ENCODE data around the gene TCEA2. TPM values are rescaled to one million over a fixed set of nuclear protein-coding genes. Genes with fewer than 3 reads are reported as not detected.

TCEA2 gene
- total and polyA plus RNA-seq, 2 of the 13 experiments (the other 11 are each of a cell fraction or from before 2014, with no cell fraction given) = 28.1 to 33.7 TPM

- no peak for TF ChIP-seq TERF1 (CRISPR knock-in tag; IDR thresholded peaks at IDR 0.05)
- TF ChIP-seq ZMYM2 (CRISPR knock-in tag; IDR thresholded peaks at IDR 0.05) = no peak
- no peak for TF ChIP-seq EED (CRISPR knock-in tag; IDR thresholded peaks at IDR 0.05)
- no peak for TF ChIP-seq ZNF446 (CRISPR knock-in tag; IDR thresholded peaks at IDR 0.05)
- no peak for TF ChIP-seq THAP8 (CRISPR knock-in tag; IDR thresholded peaks at IDR 0.05; ENCODE audit: borderline replicate concordance)
- TF ChIP-seq CEBPB (IDR thresholded peaks at IDR 0.05; ENCODE audit: borderline replicate concordance, low read depth, low read length) = no peak
- no peak for TF ChIP-seq ZFP62 (CRISPR knock-in tag; IDR thresholded peaks at IDR 0.05)
- no peak for TF ChIP-seq LRRFIP1 (CRISPR knock-in tag; conservative IDR thresholded peaks at IDR 0.05)
- peak; percentile 31 for TF ChIP-seq U2AF1 (optimal IDR thresholded peaks at IDR 0.05; ENCODE audit: low read depth, low read length)
- TF ChIP-seq GZF1 (CRISPR knock-in tag; IDR thresholded peaks at IDR 0.05) = no peak
- TF ChIP-seq FIP1L1 (IDR thresholded peaks at IDR 0.05; ENCODE audit: borderline replicate concordance, insufficient read depth, low read depth, low read length) = no peak
- TF ChIP-seq SKIL (CRISPR knock-in tag; IDR thresholded peaks at IDR 0.05; ENCODE audit: borderline replicate concordance) = peak; percentile 9; the same call in 1 of the 2 replicates
- TF ChIP-seq ZNF879 (CRISPR knock-in tag; IDR thresholded peaks at IDR 0.05) = no peak
- no peak for TF ChIP-seq PHF8 (CRISPR knock-in tag; IDR thresholded peaks at IDR 0.05)
- TF ChIP-seq ZBTB14 (CRISPR knock-in tag; IDR thresholded peaks at IDR 0.05) = 0 out of 2 replicates have a peak, but pooled peaks have one; percentile 2
- TF ChIP-seq MEIS1 (CRISPR knock-in tag; IDR thresholded peaks at IDR 0.05; ENCODE audit: borderline replicate concordance) = no peak
- peak; percentile 47; the same call in 1 of the 2 replicates for TF ChIP-seq ZBTB3 (CRISPR knock-in tag; IDR thresholded peaks at IDR 0.05; ENCODE audit: borderline replicate concordance, low read depth)
- TF ChIP-seq REPIN1 (CRISPR knock-in tag; IDR thresholded peaks at IDR 0.05; ENCODE audit: borderline replicate concordance, low read depth) = 0 out of 2 replicates have a peak, but pooled peaks have one; percentile 5
Measured at GRCh38 chr20:64041781-64042053, 21.3 kb upstream of the TCEA2 start (continued).
